ENCODE data around the gene GALNT17.

GRCh38 chr7:71439321-71439720, 307.4 kb downstream of the GALNT17 start:
- TF ChIP-seq, protein P1, sequence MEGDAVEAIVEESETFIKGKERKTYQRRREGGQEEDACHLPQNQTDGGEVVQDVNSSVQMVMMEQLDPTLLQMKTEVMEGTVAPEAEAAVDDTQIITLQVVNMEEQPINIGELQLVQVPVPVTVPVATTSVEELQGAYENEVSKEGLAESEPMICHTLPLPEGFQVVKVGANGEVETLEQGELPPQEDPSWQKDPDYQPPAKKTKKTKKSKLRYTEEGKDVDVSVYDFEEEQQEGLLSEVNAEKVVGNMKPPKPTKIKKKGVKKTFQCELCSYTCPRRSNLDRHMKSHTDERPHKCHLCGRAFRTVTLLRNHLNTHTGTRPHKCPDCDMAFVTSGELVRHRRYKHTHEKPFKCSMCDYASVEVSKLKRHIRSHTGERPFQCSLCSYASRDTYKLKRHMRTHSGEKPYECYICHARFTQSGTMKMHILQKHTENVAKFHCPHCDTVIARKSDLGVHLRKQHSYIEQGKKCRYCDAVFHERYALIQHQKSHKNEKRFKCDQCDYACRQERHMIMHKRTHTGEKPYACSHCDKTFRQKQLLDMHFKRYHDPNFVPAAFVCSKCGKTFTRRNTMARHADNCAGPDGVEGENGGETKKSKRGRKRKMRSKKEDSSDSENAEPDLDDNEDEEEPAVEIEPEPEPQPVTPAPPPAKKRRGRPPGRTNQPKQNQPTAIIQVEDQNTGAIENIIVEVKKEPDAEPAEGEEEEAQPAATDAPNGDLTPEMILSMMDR (optimal IDR thresholded peaks at IDR 0.05 in 1 of 3, IDR thresholded peaks at IDR 0.05 in 1 of 3, conservative IDR thresholded peaks at IDR 0.05 in 1 of 3; ENCODE audit: extremely low read depth in 1 of 3, insufficient read depth in 2 of 3, low read length in 3 of 3): no peak
- TF ChIP-seq EZH2 (IDR thresholded peaks at IDR 0.05; ENCODE audit: low read length): no peak
